Duodenal mucosa (tissue), 2 donors: ENCODE data around the gene LRRC15.
A peak's percentile ranks its signal among the peaks of the same experiment; 100 is the strongest.

Experiments used
- H3K27ac ChIP-seq: one replicate; pipeline ENCODE4 v1.7.0; 2013; ENCODE audit warnings: low read depth, low read length
- H3K27me3 ChIP-seq, 2 donors: one replicate each; pipeline ENCODE4 v1.7.0; 2013; ENCODE audit warnings: low read length in 2 of 2, control low read depth in 1 of 2; ENCODE audit not compliant: insufficient read depth in 2 of 2, control insufficient read depth in 1 of 2
- H3K36me3 ChIP-seq, 2 donors: one replicate each; pipeline ENCODE4 v1.7.0; 2013; ENCODE audit warnings: low read length in 2 of 2, control low read depth in 1 of 2; ENCODE audit not compliant: insufficient read depth in 2 of 2, control insufficient read depth in 1 of 2
- H3K4me1 ChIP-seq, 2 donors: one replicate each; pipeline ENCODE4 v1.7.0; 2013; ENCODE audit warnings: low read length in 2 of 2, control low read depth in 1 of 2; ENCODE audit not compliant: insufficient read depth in 2 of 2, control insufficient read depth in 1 of 2
- H3K4me3 ChIP-seq, 2 donors: one replicate each; pipeline ENCODE4 v1.7.0; 2013; ENCODE audit warnings: low read length in 2 of 2, low read depth in 1 of 2
- H3K9ac ChIP-seq, 2 donors: one replicate each; pipeline ENCODE4 v1.7.0; 2013; ENCODE audit warnings: low read length in 2 of 2, low read depth in 1 of 2
- H3K9me3 ChIP-seq, 2 donors: one replicate each; pipeline ENCODE4 v1.7.0; 2013; ENCODE audit warnings: low read length in 2 of 2, control low read depth in 1 of 2; ENCODE audit not compliant: control insufficient read depth in 1 of 2

The LRRC15 gene

GRCh38 chr3:194328942-194329582 is 40.5 kb downstream of the LRRC15 start:
- peaks cover 18 to 27% of the 10 kb centered on the region in 2 donors for H3K4me1 ChIP-seq
- no peak overlapping the region for H3K27ac ChIP-seq

GRCh38 chr3:194328053-194328657 is 41.4 kb downstream of the LRRC15 start:
- peaks cover 8 to 9% of the 10 kb centered on the region in 2 donors for H3K27me3 ChIP-seq
- no peak overlapping the region for H3K9ac ChIP-seq
- H3K36me3 ChIP-seq: no peaks in the 10 kb centered on the region
- H3K4me3 ChIP-seq: no peak overlapping the region
- H3K4me1 ChIP-seq: peaks cover 20 to 24% of the 10 kb centered on the region in 2 donors
- H3K27ac ChIP-seq: no peak overlapping the region
- H3K9me3 ChIP-seq: no peaks in the 10 kb centered on the region

More at GRCh38 chr3:194328942-194329582, 40.5 kb downstream of the LRRC15 start:
- Histone ChIP-seq H3K27me3 (peaks cover 12 to 13% of the 10 kb centered on the region in 2 donors), H3K36me3 (no peaks in the 10 kb centered on the region), H3K4me3 (no peak overlapping the region), H3K9ac (no peak overlapping the region), H3K9me3 (no peaks in the 10 kb centered on the region)

DNA sequence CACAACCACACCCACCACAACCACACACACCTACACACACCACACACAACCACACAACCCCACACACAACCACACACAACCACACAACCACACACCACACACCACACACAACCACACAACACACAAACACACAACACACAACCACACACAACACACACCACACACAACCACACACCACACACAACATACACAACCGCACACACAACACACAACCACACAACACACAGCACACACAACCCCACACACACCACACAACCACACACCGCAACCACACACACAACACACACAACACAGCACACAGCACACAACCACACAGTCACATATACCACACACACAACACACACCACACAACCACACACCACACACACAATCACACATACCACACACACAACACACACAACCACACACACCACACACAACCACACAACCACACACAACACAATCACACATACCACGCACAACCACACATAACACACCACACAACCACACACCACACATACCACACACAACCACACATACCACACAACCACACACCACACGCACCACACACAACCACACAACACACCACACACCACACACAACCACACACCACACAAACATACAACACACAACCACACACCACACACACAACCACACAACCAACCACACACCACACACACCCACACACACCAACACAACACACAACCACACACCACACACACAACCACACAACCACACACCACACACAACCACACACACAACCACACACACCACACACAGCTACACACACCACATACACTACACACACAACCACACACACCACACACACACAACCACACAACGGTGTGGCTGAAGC is 42.1 kb downstream of the LRRC15 start:
- Histone ChIP-seq H3K4me1 (peaks cover 14 to 22% of the 10 kb centered on the region in 2 donors), H3K36me3 (no peaks in the 10 kb centered on the region), H3K9ac (no peak overlapping the region), H3K27ac (no peak overlapping the region), H3K9me3 (no peaks in the 10 kb centered on the region), H3K27me3 (peaks cover 2 to 8% of the 10 kb centered on the region in 2 donors), H3K4me3 (no peak overlapping the region)

DNA sequence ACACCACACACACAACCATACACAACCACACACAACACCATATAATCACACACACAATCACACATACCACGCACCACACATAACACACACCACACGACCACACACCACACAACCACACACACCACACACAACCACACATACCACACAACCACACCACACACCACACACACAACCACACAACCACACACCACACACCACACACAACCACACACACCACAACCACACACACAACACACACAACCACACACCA is 42.6 kb downstream of the LRRC15 start:
- Histone ChIP-seq H3K4me1 (peaks cover 14 to 21% of the 10 kb centered on the region in 2 donors), H3K4me3 (no peak overlapping the region), H3K27me3 (peaks cover 0 to 8% of the 10 kb centered on the region in 2 donors), H3K9me3 (no peaks in the 10 kb centered on the region), H3K27ac (no peak overlapping the region), H3K36me3 (no peaks in the 10 kb centered on the region), H3K9ac (peak overlapping the region in 1 of 2 donors; percentile 18)

DNA sequence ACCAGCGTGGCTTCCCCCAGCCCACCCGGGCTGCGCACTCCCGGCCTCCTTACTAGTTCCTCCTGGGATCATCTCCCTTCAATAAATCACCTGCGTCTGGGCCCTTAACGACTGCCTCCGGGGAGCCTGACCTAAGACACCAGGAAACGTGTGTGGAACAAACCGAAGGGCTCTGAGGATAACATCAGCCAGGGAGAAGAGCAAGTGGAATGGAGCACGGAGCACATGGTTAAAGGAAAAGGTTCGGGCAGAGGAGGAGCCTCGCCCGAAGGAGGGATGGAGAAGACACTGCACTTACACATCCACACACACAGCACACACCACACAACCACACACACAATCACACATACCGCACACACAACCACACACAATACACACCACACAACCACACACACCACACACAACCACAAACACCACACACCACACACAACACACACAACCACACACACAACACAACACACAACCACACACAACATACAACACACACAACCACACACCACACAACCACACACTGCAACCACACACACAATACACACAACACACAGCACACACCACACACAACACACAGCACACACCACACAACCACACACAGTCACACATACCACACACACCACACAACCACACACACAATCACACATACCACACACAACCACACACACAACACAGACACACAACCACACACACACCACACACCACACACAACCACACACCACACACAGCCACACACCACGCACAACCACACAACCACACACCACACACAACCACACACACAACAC is 43.2 kb downstream of the LRRC15 start:
- Histone ChIP-seq H3K9ac (peak overlapping the region in 1 of 2 donors; percentile 18), H3K4me1 (peaks cover 14 to 21% of the 10 kb centered on the region in 2 donors), H3K27ac (no peak overlapping the region), H3K9me3 (no peaks in the 10 kb centered on the region), H3K4me3 (no peak overlapping the region), H3K36me3 (no peaks in the 10 kb centered on the region), H3K27me3 (peaks cover 0 to 8% of the 10 kb centered on the region in 2 donors)

DNA sequence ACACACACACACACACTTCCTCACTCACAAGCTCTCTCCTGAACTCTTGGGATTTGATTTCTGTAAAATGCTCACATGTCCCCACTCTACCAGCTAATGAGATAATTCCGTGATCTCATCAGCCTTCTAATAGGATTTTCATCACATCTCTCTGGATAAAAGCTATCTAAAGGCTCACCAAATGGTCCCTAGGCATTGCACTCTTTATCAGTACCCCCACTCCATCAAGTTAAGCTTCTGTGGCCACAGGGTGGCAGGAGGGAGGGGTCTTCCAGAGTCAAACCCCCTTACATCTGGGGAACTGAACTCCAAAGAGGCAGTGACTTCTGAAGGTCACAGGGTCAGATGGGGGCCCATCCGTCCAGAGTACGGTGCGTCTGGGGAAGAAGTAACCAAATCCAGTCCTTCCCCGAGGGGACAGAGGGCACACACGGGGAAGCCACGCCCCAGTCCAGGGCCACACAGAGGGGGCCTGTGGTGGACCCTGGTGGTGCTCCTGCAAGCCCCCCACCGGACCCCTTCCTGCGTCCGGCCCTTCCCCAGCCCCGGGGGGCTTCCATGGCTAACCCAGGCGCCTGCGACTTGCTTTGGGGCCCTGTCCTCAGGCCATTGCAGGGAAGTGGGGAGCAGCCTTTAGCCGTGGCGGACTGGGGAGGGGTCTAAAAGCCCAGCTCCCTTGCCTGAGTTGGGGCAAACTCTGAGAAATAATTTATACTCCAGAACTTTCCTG is 44.0 kb downstream of the LRRC15 start:
- no peak overlapping the region for H3K27ac ChIP-seq
- H3K27me3 ChIP-seq: peaks cover 0 to 8% of the 10 kb centered on the region in 2 donors
- H3K4me1 ChIP-seq: peaks cover 18 to 21% of the 10 kb centered on the region in 2 donors

DNA sequence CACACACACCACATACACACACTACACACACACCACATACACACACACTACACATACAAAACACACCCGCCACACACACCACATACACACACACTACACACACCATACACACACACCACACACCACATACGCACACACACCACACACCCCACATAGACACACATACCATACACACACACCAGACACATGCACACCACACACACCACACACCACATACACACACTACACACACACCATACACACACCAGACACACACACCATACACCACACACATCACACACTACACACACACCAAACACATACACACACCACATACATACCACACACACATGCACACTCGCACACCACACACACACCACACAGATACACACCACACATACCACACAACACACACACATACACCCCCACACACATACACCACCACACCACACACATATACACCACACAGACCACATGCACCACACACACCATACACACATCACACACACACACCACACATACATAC is 44.7 kb downstream of the LRRC15 start:
- Histone ChIP-seq H3K36me3 (no peaks in the 10 kb centered on the region), H3K9ac (peak overlapping the region in 1 of 2 donors; percentile 38), H3K4me3 (no peak overlapping the region), H3K27ac (no peak overlapping the region), H3K4me1 (peaks cover 17 to 27% of the 10 kb centered on the region in 2 donors), H3K27me3 (peaks cover 0 to 8% of the 10 kb centered on the region in 2 donors), H3K9me3 (no peaks in the 10 kb centered on the region)

More for the DNA sequence above, 44.0 kb downstream of the LRRC15 start:
- H3K9me3 ChIP-seq: no peaks in the 10 kb centered on the region
- H3K9ac ChIP-seq: no peak overlapping the region
- H3K4me3 ChIP-seq: no peak overlapping the region
- no peaks in the 10 kb centered on the region for H3K36me3 ChIP-seq

DNA sequence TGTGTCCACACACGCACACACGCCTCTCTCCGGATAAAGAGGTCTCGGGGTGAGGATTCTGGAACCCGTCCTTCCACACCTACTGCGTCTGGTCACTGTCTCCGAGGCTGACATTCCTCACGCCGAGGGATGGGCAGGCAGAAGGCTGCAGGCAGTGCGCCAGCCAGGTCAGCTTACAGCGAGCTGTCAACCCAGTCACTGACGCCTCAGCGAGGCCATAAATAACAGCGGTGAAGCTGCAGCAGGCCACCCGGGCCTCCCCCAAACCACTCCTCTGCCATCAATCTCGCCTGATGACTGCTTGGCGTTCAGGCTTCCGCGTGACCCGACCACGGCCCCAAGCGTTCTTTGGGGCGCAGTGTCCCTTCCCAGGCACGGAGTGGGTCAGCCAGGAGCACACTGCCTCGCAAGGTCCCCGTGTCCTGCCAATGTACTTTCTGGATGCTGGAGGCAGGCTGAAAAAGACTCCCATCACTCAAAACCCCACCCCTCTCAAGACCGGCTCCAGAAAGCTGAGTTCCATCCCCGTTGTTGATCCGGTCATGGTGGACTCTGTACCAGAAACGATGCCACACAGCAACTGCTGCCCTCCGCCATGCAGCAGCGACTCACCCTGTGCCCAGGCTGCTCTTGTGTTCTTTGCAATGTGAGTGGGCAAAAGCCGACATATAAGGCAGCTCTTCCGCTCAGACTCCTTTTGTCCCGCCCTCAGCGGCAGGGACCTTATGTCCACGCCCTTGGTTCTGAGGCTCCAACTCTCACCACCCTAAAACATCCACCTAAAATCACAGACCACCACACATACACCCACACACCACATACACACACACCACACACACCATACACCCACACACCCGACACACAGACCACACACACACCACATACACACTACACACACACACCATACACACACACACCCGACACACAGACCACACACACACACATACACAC is 45.5 kb downstream of the LRRC15 start:
- Histone ChIP-seq H3K4me1 (peaks cover 16 to 27% of the 10 kb centered on the region in 2 donors), H3K27me3 (peaks cover 0 to 8% of the 10 kb centered on the region in 2 donors), H3K9me3 (no peaks in the 10 kb centered on the region), H3K27ac (no peak overlapping the region), H3K4me3 (peak overlapping the region; percentile 67 to 70), H3K9ac (no peak overlapping the region), H3K36me3 (no peaks in the 10 kb centered on the region)
